GM12801 (cell line): Measurements from ENCODE around the gene DHCR24.

Source experiments
- TF ChIP-seq, protein P1 (sequence below): IDR thresholded peaks from one replicate; pipeline ENCODE4 v1.5.1; 2011; ENCODE audit warnings: control low read depth; ENCODE audit not compliant: insufficient read length; ENCODE audit errors: extremely low read depth

DHCR24 gene

DNA sequence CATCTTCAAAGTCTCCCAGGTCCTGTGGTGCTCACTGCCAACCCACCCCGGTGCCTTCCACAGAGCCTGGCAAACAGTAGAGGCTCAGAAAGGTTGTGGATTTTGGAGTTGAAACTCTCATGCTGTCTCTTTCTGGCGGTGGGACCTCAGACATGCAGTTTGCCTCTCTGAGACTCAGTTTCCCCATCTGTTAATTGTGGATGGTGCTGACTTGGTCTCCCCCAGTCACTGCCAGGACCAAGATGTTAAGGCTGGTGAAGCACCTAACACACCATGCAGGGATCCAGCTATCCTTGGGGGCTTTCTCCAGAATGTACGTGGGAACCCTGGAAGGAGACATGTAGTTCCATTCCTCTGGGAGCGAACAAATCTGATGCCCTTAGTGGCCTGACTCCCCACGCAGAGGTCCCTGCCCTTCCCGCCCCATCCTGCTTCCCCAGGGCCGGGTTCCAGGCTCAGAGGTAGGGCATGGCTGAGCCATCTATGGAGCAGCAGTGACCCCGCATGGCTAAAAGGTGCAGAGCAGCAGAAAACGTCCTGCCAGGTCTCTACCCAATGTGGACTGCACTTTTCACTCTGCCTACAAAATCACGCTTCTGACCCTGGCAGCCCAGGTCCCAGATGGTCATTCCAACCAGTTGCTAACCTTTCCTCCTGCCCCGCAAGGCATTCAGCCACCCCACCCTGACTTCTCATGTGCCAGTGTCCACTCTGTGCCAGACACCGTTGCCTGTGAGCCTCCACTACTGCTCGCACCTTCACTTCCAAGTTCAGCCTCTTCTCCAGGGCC is 76.6 kb downstream of the DHCR24 start:
- TF ChIP-seq, protein P1, sequence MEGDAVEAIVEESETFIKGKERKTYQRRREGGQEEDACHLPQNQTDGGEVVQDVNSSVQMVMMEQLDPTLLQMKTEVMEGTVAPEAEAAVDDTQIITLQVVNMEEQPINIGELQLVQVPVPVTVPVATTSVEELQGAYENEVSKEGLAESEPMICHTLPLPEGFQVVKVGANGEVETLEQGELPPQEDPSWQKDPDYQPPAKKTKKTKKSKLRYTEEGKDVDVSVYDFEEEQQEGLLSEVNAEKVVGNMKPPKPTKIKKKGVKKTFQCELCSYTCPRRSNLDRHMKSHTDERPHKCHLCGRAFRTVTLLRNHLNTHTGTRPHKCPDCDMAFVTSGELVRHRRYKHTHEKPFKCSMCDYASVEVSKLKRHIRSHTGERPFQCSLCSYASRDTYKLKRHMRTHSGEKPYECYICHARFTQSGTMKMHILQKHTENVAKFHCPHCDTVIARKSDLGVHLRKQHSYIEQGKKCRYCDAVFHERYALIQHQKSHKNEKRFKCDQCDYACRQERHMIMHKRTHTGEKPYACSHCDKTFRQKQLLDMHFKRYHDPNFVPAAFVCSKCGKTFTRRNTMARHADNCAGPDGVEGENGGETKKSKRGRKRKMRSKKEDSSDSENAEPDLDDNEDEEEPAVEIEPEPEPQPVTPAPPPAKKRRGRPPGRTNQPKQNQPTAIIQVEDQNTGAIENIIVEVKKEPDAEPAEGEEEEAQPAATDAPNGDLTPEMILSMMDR = peak; percentile 35

DNA sequence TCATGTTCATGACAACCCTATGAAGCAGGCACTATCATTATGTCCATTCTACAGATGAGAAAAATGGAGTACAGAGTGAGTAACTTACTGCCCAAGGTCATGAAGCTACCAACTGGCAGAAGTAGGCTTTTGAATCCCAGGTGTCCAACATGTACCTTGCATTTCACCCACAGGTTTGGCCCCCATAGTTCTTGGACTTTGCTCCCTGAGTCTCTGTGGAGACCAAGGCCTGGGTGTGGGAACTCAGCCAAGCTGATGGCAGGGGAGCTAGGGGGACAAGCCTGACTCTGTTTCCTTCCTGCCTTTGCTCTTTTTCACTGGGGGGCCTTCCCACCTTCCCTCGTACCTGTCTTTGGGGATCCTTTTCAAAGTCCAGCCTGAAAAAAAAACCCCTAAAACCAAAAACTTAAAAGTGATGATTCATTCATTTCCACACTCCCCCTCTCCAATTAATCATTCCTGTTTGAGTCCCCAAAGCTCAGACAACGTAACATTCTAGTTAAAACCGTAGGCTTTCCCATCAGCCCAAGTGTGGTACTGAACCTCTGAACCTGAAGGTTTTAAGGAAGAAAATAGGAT is 77.4 kb downstream of the DHCR24 start:
- TF ChIP-seq, protein P1 = no peak

DNA sequence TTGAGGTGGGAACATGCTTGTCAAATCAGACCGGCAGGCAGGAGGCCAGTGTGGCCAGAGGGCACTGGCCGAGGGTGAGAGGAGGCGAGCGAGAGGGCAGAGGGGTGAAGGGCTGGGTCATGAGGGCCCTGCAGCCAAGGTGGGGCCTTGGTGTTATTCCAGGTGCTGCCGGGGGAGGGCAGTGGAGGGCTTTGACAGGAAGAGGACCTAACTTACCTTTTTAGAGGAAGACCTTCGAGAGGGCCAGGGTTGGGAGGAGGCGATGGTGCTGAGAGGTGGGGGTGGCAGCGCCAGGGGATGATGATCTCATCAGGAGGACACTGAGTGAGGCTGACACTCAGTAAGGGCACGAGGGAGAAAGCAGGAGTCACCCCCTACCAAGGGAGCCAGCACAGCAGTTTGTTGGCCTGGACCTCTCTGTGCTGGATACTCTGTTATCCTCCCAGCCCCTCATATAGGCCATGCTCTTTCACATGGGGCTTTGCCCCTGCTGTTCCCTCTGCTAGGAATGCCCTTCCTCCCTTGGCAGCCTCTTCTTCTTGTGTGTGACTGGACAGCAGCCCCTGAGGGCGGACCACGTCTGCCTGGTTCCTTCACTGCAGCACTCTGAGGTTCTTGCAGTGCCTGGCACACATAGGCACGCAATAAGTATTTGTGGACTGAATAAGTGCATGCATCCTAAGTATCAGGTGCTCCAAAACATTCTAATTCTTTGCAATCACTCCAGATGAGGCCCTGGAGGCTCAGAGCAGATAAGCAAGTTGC is 78.4 kb downstream of the DHCR24 start:
- TF ChIP-seq, protein P1 = no peak

DNA sequence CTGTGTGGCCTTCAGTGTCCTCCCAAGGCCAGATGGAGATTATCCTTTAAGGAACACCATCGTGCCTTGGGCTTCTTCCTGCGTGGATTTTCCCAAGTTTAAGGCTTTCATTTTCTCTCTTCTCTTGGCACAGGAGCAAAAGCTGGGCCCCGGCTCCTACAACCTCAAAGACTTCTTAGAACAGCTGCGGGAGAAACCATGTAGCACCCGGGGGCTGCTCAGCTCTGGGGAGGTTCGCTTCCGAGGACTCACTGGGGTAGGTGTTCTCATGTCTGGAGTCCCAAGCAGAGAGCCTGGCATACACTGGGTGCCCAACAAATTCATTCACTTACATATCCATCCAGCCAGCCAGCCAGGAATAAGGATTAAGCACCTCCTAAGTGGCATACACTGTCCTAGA is 79.2 kb downstream of the DHCR24 start:
- TF ChIP-seq, protein P1 = no peak

DNA sequence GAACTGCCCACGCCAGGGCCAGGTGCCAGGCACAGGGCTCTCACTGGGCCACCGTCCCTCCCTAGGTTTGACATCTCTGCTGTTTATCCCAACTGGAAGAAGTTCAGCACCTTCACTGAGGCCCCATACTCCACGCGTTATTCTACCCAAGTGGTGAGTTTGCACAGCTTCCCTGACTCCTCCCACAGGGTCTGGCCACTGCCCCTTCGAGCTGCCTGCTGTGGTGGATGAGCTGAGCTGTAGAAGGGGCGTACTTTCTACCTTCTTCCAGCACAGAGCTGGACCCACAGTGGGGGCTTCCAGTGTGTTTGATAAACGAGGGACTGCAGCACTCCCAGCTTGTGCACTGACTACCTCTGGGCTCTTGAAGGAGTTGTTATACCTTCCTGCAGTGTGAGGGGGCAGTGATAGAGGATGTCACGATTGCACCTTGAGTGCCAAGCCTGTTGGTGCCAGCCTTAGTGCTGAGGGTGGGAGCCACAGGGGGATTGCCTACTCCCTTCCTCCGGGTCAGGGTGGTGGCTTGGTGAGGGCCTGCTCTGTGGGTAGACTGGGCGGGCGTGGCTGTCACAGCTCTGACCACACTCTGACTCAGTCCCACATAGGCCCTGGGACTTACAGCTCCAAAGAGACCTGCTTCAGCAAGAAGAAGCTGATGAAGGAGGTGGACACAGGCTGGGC is 79.9 kb downstream of the DHCR24 start:
- TF ChIP-seq, protein P1 = no peak

DNA sequence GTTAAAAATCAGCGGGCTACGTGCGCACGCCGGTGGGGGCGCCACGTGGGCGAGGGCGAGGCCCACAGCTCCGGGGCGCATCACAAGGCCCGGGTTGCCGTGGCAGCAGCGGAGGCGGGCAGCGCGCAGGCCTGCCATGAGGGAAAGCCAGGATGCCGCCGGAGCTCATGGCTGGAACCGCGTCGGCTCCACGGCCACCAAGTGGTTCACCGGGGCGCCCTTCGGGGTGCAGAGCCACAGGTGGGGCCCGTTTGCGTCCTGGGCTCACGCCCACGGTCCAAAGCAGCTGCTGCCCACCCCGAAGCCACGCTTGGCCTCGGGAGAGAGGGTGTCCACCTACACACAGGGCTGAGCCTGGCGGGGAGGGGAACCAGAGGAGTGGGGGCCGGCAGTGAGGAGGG is 81.0 kb downstream of the DHCR24 start:
- TF ChIP-seq, protein P1 = no peak

DNA sequence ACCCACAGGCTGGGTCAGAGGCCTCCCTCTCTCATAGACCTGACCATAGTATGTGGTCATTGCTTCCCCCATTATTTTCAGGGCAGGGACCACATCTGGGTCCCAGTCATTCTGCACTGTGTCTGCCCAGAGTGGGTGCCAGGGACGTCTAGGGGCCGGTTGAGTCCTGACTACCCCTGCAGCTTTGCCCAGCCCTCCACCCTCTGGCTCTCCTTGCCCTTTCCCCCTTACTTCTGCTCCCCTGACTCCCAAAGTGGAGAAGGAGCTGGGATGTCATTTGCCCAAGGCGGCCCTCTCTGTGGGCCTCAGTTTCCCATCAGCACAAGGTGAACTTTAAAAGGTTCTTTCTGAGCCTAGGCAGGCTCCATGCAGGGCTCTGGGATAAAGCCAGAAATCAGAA is 81.5 kb downstream of the DHCR24 start:
- TF ChIP-seq, protein P1 = no peak
